Measurements from ENCODE around the gene FGF6. TPM values are rescaled to one million over a fixed set of nuclear protein-coding genes. Genes with fewer than 3 reads are reported as not detected.
A peak's percentile ranks its signal among the peaks of the same experiment; 100 is the strongest.

FGF6 gene
- total and polyA plus RNA-seq, 9 of the 15 experiments (the other 6 are each of a cell fraction or from before 2014, with no cell fraction given): 0.14 TPM; not detected in 8

DNA sequence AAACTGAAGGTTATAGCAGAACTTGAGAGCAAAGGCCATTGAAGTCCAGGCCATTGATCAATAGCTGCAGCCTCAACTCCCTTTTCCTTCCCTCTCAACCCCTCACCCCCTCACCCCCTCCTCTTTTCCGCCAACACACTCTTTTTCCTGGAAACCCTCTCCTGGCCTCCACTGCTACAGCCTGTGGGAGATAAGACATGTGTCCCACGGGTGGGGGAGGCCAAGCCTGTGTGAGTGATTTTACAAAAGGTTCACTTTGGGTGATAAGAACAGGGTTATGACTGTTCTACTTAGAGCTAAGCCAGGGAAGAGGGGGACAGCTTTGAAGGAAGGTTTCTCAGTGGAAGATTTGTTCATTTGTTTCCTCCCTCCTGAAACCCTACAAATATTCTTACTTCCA, 57.0 kb downstream of the FGF6 start (continued):
- no peak for TF ChIP-seq ATF7 (IDR thresholded peaks at IDR 0.05)
- TF ChIP-seq TAL1 (IDR thresholded peaks at IDR 0.05): peak; percentile 83
- TF ChIP-seq ZNF212 (CRISPR knock-in tag; IDR thresholded peaks at IDR 0.05): no peak
- peak in 1 of 2 experiments; percentile 26; a peak in 2 of 4 replicates for TF ChIP-seq RAD21 (CRISPR knock-in tag; conservative IDR thresholded peaks at IDR 0.05 in 1 of 2, IDR thresholded peaks at IDR 0.05 in 1 of 2)
- TF ChIP-seq, protein P1, sequence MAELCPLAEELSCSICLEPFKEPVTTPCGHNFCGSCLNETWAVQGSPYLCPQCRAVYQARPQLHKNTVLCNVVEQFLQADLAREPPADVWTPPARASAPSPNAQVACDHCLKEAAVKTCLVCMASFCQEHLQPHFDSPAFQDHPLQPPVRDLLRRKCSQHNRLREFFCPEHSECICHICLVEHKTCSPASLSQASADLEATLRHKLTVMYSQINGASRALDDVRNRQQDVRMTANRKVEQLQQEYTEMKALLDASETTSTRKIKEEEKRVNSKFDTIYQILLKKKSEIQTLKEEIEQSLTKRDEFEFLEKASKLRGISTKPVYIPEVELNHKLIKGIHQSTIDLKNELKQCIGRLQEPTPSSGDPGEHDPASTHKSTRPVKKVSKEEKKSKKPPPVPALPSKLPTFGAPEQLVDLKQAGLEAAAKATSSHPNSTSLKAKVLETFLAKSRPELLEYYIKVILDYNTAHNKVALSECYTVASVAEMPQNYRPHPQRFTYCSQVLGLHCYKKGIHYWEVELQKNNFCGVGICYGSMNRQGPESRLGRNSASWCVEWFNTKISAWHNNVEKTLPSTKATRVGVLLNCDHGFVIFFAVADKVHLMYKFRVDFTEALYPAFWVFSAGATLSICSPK (IDR thresholded peaks at IDR 0.05; ENCODE audit: borderline replicate concordance): no peak
- no peak for TF ChIP-seq ZC3H8 (IDR thresholded peaks at IDR 0.05)
- TF ChIP-seq, protein P2, sequence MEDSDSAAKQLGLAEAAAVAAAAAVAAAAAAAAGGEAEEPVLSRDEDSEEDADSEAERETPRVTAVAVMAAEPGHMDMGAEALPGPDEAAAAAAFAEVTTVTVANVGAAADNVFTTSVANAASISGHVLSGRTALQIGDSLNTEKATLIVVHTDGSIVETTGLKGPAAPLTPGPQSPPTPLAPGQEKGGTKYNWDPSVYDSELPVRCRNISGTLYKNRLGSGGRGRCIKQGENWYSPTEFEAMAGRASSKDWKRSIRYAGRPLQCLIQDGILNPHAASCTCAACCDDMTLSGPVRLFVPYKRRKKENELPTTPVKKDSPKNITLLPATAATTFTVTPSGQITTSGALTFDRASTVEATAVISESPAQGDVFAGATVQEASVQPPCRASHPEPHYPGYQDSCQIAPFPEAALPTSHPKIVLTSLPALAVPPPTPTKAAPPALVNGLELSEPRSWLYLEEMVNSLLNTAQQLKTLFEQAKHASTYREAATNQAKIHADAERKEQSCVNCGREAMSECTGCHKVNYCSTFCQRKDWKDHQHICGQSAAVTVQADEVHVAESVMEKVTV (CRISPR knock-in tag; IDR thresholded peaks at IDR 0.05): no peak
- TF ChIP-seq GTF2F1 (IDR thresholded peaks at IDR 0.05; ENCODE audit: low read depth, low read length): no peak
- TF ChIP-seq SMARCA4 (IDR thresholded peaks at IDR 0.05): peak; percentile 90
- TF ChIP-seq ZBTB1 (CRISPR knock-in tag; IDR thresholded peaks at IDR 0.05; ENCODE audit: borderline replicate concordance, low read depth): no peak
- no peak; the same call in 1 of the 2 replicates for TF ChIP-seq HLTF (IDR thresholded peaks at IDR 0.05)
- TF ChIP-seq PHB (CRISPR knock-in tag; IDR thresholded peaks at IDR 0.05): no peak
- peak; percentile 89 for TF ChIP-seq STAT5A (IDR thresholded peaks at IDR 0.05; ENCODE audit: borderline replicate concordance, low read length)
- 0 out of 2 replicates have a peak, but pooled peaks have one; percentile 26 for TF ChIP-seq BHLHE40 (IDR thresholded peaks at IDR 0.05; ENCODE audit: low read length)
- TF ChIP-seq, protein P3, sequence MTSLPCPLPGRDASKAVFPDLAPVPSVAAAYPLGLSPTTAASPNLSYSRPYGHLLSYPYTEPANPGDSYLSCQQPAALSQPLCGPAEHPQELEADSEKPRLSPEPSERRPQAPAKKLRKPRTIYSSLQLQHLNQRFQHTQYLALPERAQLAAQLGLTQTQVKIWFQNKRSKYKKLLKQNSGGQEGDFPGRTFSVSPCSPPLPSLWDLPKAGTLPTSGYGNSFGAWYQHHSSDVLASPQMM (CRISPR knock-in tag; IDR thresholded peaks at IDR 0.05): no peak
- TF ChIP-seq L3MBTL2 (IDR thresholded peaks at IDR 0.05): no peak
- TF ChIP-seq, protein P4, sequence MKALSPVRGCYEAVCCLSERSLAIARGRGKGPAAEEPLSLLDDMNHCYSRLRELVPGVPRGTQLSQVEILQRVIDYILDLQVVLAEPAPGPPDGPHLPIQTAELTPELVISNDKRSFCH (CRISPR knock-in tag; IDR thresholded peaks at IDR 0.05): no peak
- TF ChIP-seq, protein P4 (tag; IDR thresholded peaks at IDR 0.05): no peak
- TF ChIP-seq, protein P5, sequence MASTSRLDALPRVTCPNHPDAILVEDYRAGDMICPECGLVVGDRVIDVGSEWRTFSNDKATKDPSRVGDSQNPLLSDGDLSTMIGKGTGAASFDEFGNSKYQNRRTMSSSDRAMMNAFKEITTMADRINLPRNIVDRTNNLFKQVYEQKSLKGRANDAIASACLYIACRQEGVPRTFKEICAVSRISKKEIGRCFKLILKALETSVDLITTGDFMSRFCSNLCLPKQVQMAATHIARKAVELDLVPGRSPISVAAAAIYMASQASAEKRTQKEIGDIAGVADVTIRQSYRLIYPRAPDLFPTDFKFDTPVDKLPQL (IDR thresholded peaks at IDR 0.05; ENCODE audit: extremely low read depth, insufficient read length): no peak
- TF ChIP-seq, protein P6, sequence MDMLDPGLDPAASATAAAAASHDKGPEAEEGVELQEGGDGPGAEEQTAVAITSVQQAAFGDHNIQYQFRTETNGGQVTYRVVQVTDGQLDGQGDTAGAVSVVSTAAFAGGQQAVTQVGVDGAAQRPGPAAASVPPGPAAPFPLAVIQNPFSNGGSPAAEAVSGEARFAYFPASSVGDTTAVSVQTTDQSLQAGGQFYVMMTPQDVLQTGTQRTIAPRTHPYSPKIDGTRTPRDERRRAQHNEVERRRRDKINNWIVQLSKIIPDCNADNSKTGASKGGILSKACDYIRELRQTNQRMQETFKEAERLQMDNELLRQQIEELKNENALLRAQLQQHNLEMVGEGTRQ (CRISPR knock-in tag; IDR thresholded peaks at IDR 0.05): no peak
- TF ChIP-seq FOXA1 (IDR thresholded peaks at IDR 0.05; ENCODE audit: borderline replicate concordance): no peak
- TF ChIP-seq POLR2H (tag; IDR thresholded peaks at IDR 0.05; ENCODE audit: low read depth): no peak
- no peak for TF ChIP-seq MCM5 (IDR thresholded peaks at IDR 0.05; ENCODE audit: low read depth)
- TF ChIP-seq CXXC5 (CRISPR knock-in tag; IDR thresholded peaks at IDR 0.05): no peak
- TF ChIP-seq TGIF2 (CRISPR knock-in tag; IDR thresholded peaks at IDR 0.05): no peak
- no peak for TF ChIP-seq NR2C2 (CRISPR knock-in tag; IDR thresholded peaks at IDR 0.05)
- TF ChIP-seq NR2C2 (tag; IDR thresholded peaks at IDR 0.05): no peak
